Measurements from ENCODE around the gene KDM4C.

The KDM4C gene

DNA sequence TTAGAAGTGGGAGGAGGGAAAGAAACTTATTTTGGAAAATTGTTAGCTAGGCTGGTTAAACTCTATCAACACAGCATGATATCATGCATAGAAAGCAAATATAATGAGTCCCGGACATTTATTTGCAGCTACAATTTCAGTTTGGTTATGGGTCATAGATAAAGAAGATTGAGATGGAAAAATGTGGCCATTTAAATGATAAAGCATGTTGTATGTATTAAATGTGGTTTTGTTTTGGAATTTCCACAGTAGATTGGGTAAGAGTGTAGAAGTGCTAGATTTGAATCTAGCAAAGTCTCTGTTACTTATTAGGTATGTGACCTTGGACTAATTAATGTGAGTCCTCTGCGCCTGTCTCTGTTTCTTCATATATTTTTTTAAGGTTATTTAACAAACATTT, 217.4 kb downstream of the KDM4C start:
- POLR2A ChIA-PET (ENCODE audit: low non-redundant PET) = no interaction called here
- no peak overlapping the region for H3K27ac ChIP-seq
- no peak for DNase-seq (ENCODE audit: low spot score)
- TF ChIP-seq, protein P1, sequence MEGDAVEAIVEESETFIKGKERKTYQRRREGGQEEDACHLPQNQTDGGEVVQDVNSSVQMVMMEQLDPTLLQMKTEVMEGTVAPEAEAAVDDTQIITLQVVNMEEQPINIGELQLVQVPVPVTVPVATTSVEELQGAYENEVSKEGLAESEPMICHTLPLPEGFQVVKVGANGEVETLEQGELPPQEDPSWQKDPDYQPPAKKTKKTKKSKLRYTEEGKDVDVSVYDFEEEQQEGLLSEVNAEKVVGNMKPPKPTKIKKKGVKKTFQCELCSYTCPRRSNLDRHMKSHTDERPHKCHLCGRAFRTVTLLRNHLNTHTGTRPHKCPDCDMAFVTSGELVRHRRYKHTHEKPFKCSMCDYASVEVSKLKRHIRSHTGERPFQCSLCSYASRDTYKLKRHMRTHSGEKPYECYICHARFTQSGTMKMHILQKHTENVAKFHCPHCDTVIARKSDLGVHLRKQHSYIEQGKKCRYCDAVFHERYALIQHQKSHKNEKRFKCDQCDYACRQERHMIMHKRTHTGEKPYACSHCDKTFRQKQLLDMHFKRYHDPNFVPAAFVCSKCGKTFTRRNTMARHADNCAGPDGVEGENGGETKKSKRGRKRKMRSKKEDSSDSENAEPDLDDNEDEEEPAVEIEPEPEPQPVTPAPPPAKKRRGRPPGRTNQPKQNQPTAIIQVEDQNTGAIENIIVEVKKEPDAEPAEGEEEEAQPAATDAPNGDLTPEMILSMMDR (conservative IDR thresholded peaks at IDR 0.05; ENCODE audit: low read depth) = no peak
- CTCF ChIA-PET = no interaction called here

DNA sequence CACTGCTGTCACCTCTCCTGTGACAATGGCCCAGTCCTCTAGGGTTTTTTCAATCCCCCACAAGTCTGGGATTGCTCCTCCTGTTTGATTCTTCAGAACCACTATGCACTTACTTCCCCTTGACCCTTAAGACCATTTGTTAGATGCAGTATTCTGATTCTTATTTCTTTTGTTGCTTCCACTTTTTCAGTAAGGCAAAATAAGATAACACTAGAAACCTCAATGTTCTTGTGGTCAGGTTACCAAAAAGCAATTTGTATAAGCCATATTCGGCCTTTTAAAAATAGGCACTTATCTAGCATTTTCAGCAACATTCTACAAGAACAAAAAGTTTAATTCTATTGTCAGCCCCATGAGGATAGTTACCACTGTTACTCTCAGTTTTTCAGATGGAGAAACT, 220.0 kb downstream of the KDM4C start:
- no peak for DNase-seq (ENCODE audit: low spot score)
- TF ChIP-seq, protein P1 (conservative IDR thresholded peaks at IDR 0.05; ENCODE audit: low read depth) = no peak
- ChIA-PET POLR2A (ENCODE audit: low non-redundant PET) (no interaction called here), CTCF (no interaction called here)
- no peak overlapping the region for H3K27ac ChIP-seq

DNA sequence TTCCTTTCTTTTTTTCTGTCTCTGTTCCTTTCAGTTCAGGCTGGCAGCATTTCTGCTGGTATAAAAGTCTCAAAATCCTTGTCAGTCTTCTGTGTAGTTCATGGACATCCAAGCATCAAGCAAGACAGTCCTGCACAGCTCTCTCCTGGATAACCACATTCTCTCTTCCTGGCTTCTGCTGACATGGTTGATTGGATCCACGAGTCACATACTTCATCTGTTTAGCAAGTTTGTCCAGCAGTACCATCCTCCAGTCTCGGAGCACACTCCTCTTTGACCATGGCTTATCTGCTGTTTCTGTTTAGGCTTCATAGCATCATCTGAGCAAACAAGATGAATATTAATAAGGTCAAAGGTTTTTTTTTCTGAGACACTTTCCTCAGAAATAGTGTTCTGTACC, 220.8 kb downstream of the KDM4C start:
- ChIA-PET POLR2A (ENCODE audit: low non-redundant PET) (no interaction called here), CTCF (no interaction called here)
- DNase-seq (ENCODE audit: low spot score) = no peak
- TF ChIP-seq, protein P1 (conservative IDR thresholded peaks at IDR 0.05; ENCODE audit: low read depth) = no peak
- H3K27ac ChIP-seq = no peak overlapping the region

GRCh38 chr9:6984941-6985578, 227.3 kb downstream of the KDM4C start:
- ChIA-PET CTCF (interaction anchor here (0.9 kb wide), 1 partner anchor 14 kb away, joined by 3 read pairs; no protein-coding TSS in a partner anchor), POLR2A (ENCODE audit: low non-redundant PET) (no interaction called here)
- TF ChIP-seq, protein P1 (conservative IDR thresholded peaks at IDR 0.05; ENCODE audit: low read depth) = no peak
- H3K27ac ChIP-seq = no peak overlapping the region
- no peak for DNase-seq (ENCODE audit: low spot score)

GRCh38 chr9:6986141-6986815, 228.5 kb downstream of the KDM4C start:
- no peak overlapping the region for H3K27ac ChIP-seq
- TF ChIP-seq, protein P1 (conservative IDR thresholded peaks at IDR 0.05; ENCODE audit: low read depth) = no peak
- CTCF ChIA-PET = interaction anchor here (0.9 kb wide), 1 partner anchor 13 kb away, joined by 3 read pairs; no protein-coding TSS in a partner anchor
- POLR2A ChIA-PET (ENCODE audit: low non-redundant PET) = no interaction called here
- no peak for DNase-seq (ENCODE audit: low spot score)

DNA sequence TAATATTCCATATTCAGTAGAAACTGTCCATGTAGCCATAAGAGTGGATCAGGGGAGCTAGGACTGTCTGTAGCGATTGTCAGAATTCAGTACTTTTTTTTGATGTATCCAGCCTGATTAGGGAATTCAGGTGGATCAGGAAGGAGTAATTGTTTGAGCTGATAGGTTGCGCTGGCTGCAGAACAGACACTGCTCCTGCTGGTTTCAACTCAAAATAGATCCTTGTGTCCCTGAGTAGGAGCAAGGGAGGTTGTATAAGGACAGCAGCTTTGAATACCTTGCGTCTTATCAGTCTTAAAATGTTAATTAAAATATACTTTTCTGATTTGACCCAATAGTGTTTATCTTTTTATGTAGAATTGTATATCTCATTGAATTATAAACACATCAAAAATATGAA, 229.6 kb downstream of the KDM4C start:
- H3K27ac ChIP-seq = no peak overlapping the region
- ChIA-PET CTCF (no interaction called here), POLR2A (ENCODE audit: low non-redundant PET) (no interaction called here)
- no peak for DNase-seq (ENCODE audit: low spot score)
- TF ChIP-seq, protein P1 (conservative IDR thresholded peaks at IDR 0.05; ENCODE audit: low read depth) = no peak
